HepG2 (cell line): ENCODE measurements around the gene MXRA8. TPM values are rescaled to one million over a fixed set of nuclear protein-coding genes. Genes with fewer than 3 reads are reported as not detected.

Source experiments
- GPBP1L1 ChIP-seq: sonication (generic); formaldehyde crosslinking; IDR thresholded peaks from 2 replicates; pipeline ENCODE4 v1.5.0; 2020; ENCODE audit warnings: mild to moderate bottlenecking, missing genetic modification reagents
- KAT7 ChIP-seq: IDR thresholded peaks from 2 replicates; pipeline ENCODE4 v1.6.1; 2018; ENCODE audit warnings: borderline replicate concordance, missing compliant biosample characterization
- PITX1 ChIP-seq: sonication (generic); formaldehyde crosslinking; IDR thresholded peaks from 2 replicates; pipeline ENCODE4 v1.5.1; 2020; ENCODE audit warnings: mild to moderate bottlenecking, missing genetic modification reagents
- PLRG1 ChIP-seq: fragments of 450-650 bp; conservative IDR thresholded peaks from 2 replicates; pipeline ENCODE4 v1.6.1; 2016
- REST ChIP-seq, 2 experiments: IDR thresholded peaks; 2 replicates each; pipeline ENCODE4 v1.6.1; 2011 to 2012; ENCODE audit warnings: low read length in 2 of 2, borderline replicate concordance in 1 of 2, low read depth in 1 of 2, mild to moderate bottlenecking in 1 of 2, moderate library complexity in 1 of 2
- RFX1 ChIP-seq: fragments of 450-650 bp; IDR thresholded peaks from 2 replicates; pipeline ENCODE4 v1.6.1; 2017
- ZNF296 ChIP-seq: sonication (generic); formaldehyde crosslinking; conservative IDR thresholded peaks from 2 replicates; pipeline ENCODE4 v1.5.0; 2020; ENCODE audit warnings: mild to moderate bottlenecking, missing genetic modification reagents
- ZNF543 ChIP-seq: sonication (generic); formaldehyde crosslinking; IDR thresholded peaks from 2 replicates; pipeline ENCODE4 v1.4.0; 2020; ENCODE audit warnings: mild to moderate bottlenecking, missing genetic modification reagents
- ZNF562 ChIP-seq: sonication (generic); formaldehyde crosslinking; IDR thresholded peaks from 2 replicates; pipeline ENCODE4 v1.8.0; 2022; ENCODE audit warnings: missing genetic modification reagents, borderline replicate concordance
- ZNF75D ChIP-seq: sonication (generic); formaldehyde crosslinking; IDR thresholded peaks from 2 replicates; pipeline ENCODE4 v1.8.1; 2023; ENCODE audit warnings: missing genetic modification reagents, mild to moderate bottlenecking, borderline replicate concordance
- polyA plus RNA-seq, 8 experiments: library from polyadenylated mRNA; depleted of rRNA in 3 of 8; stranded (reverse) in 7 of 8; unstranded in 1 of 8; fragments of >200 nt; fragmentation: Illumina TruSeq in 4 of 8; extraction: Trizol in 4 of 8; gene quantifications; 2 replicates each; pipeline versions ENCODE4 v1.2.1 to v1.2.3, GENCODE V29; 2011 to 2016; ENCODE audit warnings: low read depth in 4 of 8, missing spikeins in 1 of 8, mixed read lengths in 1 of 8; ENCODE audit not compliant: insufficient read depth in 1 of 8
- total RNA-seq, 5 experiments: library from RNA; depleted of rRNA; stranded (reverse); fragments of >200 nt; fragmentation: Illumina TruSeq; extraction: Trizol; gene quantifications; 2 replicates each; pipeline ENCODE4 v1.2.3, GENCODE V29; 2016; ENCODE audit warnings: low read depth in 1 of 5
- TF ChIP-seq, protein P1 (sequence below): IDR thresholded peaks from 2 replicates; pipeline ENCODE4 v1.6.1; 2016; ENCODE audit warnings: low read depth
- TF ChIP-seq, protein P2 (sequence below): sonication (generic); formaldehyde crosslinking; IDR thresholded peaks from 2 replicates; pipeline ENCODE4 v1.4.0; 2020; ENCODE audit warnings: missing genetic modification reagents
- TF ChIP-seq, protein P3 (sequence below): sonication (generic); formaldehyde crosslinking; IDR thresholded peaks from 2 replicates; pipeline ENCODE4 v1.4.0; 2020; ENCODE audit warnings: missing genetic modification reagents
- TF ChIP-seq, protein P4 (sequence below): sonication (generic); formaldehyde crosslinking; IDR thresholded peaks from 2 replicates; pipeline ENCODE4 v1.5.1; 2020; ENCODE audit warnings: mild to moderate bottlenecking, missing genetic modification reagents, borderline replicate concordance

The MXRA8 gene
- total and polyA plus RNA-seq, 2 of the 13 experiments (the other 11 are each of a cell fraction or from before 2014, with no cell fraction given) = 19.8 to 44.8 TPM

GRCh38 chr1:1304331-1305299 lies 53.7 kb downstream of the MXRA8 start (continued):
- TF ChIP-seq, protein P1, sequence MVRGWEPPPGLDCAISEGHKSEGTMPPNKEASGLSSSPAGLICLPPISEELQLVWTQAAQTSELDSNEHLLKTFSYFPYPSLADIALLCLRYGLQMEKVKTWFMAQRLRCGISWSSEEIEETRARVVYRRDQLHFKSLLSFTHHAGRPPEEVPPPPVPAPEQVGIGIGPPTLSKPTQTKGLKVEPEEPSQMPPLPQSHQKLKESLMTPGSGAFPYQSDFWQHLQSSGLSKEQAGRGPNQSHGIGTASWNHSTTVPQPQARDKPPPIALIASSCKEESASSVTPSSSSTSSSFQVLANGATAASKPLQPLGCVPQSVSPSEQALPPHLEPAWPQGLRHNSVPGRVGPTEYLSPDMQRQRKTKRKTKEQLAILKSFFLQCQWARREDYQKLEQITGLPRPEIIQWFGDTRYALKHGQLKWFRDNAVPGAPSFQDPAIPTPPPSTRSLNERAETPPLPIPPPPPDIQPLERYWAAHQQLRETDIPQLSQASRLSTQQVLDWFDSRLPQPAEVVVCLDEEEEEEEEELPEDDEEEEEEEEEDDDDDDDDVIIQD = no peak; the same call in 1 of the 2 replicates
- TF ChIP-seq RFX1 = no peak
- TF ChIP-seq ZNF562 (CRISPR knock-in tag) = no peak
- 0 out of 2 replicates have a peak, but pooled peaks have one; percentile 16 for TF ChIP-seq KAT7 (CRISPR knock-in tag)
- TF ChIP-seq ZNF543 (CRISPR knock-in tag) = no peak; the same call in 1 of the 2 replicates
- TF ChIP-seq, protein P2, sequence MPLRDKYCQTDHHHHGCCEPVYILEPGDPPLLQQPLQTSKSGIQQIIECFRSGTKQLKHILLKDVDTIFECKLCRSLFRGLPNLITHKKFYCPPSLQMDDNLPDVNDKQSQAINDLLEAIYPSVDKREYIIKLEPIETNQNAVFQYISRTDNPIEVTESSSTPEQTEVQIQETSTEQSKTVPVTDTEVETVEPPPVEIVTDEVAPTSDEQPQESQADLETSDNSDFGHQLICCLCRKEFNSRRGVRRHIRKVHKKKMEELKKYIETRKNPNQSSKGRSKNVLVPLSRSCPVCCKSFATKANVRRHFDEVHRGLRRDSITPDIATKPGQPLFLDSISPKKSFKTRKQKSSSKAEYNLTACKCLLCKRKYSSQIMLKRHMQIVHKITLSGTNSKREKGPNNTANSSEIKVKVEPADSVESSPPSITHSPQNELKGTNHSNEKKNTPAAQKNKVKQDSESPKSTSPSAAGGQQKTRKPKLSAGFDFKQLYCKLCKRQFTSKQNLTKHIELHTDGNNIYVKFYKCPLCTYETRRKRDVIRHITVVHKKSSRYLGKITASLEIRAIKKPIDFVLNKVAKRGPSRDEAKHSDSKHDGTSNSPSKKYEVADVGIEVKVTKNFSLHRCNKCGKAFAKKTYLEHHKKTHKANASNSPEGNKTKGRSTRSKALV = no peak
- no peak for TF ChIP-seq PITX1 (CRISPR knock-in tag)
- TF ChIP-seq ZNF75D (CRISPR knock-in tag) = no peak
- no peak for TF ChIP-seq GPBP1L1 (CRISPR knock-in tag)
- TF ChIP-seq, protein P3, sequence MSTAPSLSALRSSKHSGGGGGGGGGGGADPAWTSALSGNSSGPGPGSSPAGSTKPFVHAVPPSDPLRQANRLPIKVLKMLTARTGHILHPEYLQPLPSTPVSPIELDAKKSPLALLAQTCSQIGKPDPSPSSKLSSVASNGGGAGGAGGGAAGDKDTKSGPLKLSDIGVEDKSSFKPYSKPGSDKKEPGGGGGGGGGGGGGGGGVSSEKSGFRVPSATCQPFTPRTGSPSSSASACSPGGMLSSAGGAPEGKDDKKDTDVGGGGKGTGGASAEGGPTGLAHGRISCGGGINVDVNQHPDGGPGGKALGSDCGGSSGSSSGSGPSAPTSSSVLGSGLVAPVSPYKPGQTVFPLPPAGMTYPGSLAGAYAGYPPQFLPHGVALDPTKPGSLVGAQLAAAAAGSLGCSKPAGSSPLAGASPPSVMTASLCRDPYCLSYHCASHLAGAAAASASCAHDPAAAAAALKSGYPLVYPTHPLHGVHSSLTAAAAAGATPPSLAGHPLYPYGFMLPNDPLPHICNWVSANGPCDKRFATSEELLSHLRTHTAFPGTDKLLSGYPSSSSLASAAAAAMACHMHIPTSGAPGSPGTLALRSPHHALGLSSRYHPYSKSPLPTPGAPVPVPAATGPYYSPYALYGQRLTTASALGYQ = no peak
- no peak for TF ChIP-seq ZNF296 (CRISPR knock-in tag)
- TF ChIP-seq, protein P4, sequence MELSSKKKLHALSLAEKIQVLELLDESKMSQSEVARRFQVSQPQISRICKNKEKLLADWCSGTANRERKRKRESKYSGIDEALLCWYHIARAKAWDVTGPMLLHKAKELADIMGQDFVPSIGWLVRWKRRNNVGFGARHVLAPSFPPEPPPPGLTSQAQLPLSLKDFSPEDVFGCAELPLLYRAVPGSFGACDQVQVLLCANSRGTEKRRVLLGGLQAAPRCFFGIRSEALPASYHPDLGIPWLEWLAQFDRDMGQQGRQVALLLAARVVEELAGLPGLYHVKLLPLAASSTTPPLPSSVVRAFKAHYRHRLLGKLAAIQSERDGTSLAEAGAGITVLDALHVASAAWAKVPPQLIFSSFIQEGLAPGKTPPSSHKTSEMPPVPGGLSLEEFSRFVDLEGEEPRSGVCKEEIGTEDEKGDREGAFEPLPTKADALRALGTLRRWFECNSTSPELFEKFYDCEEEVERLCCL (CRISPR knock-in tag) = 0 out of 2 replicates have a peak, but pooled peaks have one; percentile 27
- TF ChIP-seq PLRG1 = no peak
- no peak for TF ChIP-seq REST (IDR thresholded peaks at IDR 0.05; ENCODE audit: borderline replicate concordance in 1 of 2, low read depth in 1 of 2, low read length in 2 of 2)
